Right lobe of liver (tissue), 6 donors: Measurements from ENCODE around the gene GUK1. TPM values are rescaled to one million over a fixed set of nuclear protein-coding genes. Genes with fewer than 3 reads are reported as not detected.

ENCODE experiments used
- ATAC-seq, 4 donors: fragments of 200-7000 bp; cut with Tn5 transposase; one replicate each; pipeline ENCODE4 v1.9.1; 2020; ENCODE audit warnings: mild to moderate bottlenecking in 4 of 4, moderate library complexity in 4 of 4
- DNase-seq, 3 donors: peaks; one replicate each; pipeline ENCODE4 v3.0.0-alpha.2; 2020
- H3K27ac ChIP-seq, 3 donors: fragments of 200-600 bp; one replicate each; pipeline ENCODE4 v1.8.0; 2022
- H3K27me3 ChIP-seq, 2 donors: fragments of 200-600 bp; one replicate each; pipeline ENCODE4 v1.8.0; 2022
- H3K36me3 ChIP-seq, 4 donors: fragments of 200-600 bp; sonication (generic) in 1 of 4; one replicate each; pipeline versions ENCODE4 v1.5.1 to v1.8.0; 2017 to 2022; ENCODE audit warnings: control low read depth in 1 of 4
- H3K4me1 ChIP-seq, 4 donors: fragments of 200-600 bp; sonication (generic) in 1 of 4; one replicate each; pipeline versions ENCODE4 v1.5.1 to v1.8.0; 2017 to 2022; ENCODE audit warnings: control low read depth in 1 of 4
- H3K4me3 ChIP-seq, 3 donors: fragments of 200-600 bp; one replicate each; pipeline ENCODE4 v1.8.0; 2022
- H3K9me3 ChIP-seq, 4 donors: fragments of 200-600 bp; sonication (generic) in 1 of 4; one replicate each; pipeline versions ENCODE4 v1.5.1 to v1.8.0; 2017 to 2022; ENCODE audit warnings: control low read depth in 1 of 4
- POLR2A ChIP-seq: fragments of 450-650 bp; IDR thresholded peaks from one replicate; pipeline ENCODE4 v1.6.1; 2017; ENCODE audit warnings: antibody characterized with exemption, mild to moderate bottlenecking
- WGBS: methylation state at CpG from one replicate; pipeline ENCODE4 v1.1.6; 2018; ENCODE audit warnings: low coverage, low lambda C conversion rate; ENCODE audit not compliant: insufficient coverage; ENCODE audit errors: missing lambda C conversion rate; 5-methylcytosine and 5-hydroxymethylcytosine counted together
- intact Hi-C, 2 donors: fragments of 100-400 bp; cut with DNase I; formaldehyde crosslinking; loops; one replicate each; pipeline versions ENCODE4 v1.11.2 to v1.14.1; 2022
- total RNA-seq, 6 experiments: library from RNA; depleted of rRNA in 2 of 6; stranded (reverse); fragments of >200 nt in 2 of 6; fragmentation: NEBNext Ultra II Directional in 3 of 6; extraction: Animal tissue kit (Norgen Biotek cat#: 25700) in 3 of 6; gene quantifications; one replicate each; pipeline versions ENCODE4 v1.1.0 to v1.2.4, GENCODE V29; 2016 to 2023
- TF ChIP-seq, protein P1 (sequence below), 4 donors: fragments of 200-600 bp in 3 of 4; fragments of 450-650 bp in 1 of 4; IDR thresholded peaks; one replicate each; pipeline versions ENCODE4 v1.5.1 to v1.8.0; 2016 to 2022; ENCODE audit warnings: antibody characterized with exemption in 4 of 4, mild to moderate bottlenecking in 2 of 4
- donor health status: DM: no; HTN: yes; CAD: no.
- donor health status: DM: no; HTN: no; CAD: no.
- donor health status: DM: no; HTN: no; CAD: no.
- donor health status: DM: no; HTN: yes; CAD: no.
- donor health status: DM: no; HTN: yes; CAD: no.

The GUK1 gene
- total RNA-seq, 6 experiments from 2014 or later, result 78.0 to 235 (median 108) TPM

DNA sequence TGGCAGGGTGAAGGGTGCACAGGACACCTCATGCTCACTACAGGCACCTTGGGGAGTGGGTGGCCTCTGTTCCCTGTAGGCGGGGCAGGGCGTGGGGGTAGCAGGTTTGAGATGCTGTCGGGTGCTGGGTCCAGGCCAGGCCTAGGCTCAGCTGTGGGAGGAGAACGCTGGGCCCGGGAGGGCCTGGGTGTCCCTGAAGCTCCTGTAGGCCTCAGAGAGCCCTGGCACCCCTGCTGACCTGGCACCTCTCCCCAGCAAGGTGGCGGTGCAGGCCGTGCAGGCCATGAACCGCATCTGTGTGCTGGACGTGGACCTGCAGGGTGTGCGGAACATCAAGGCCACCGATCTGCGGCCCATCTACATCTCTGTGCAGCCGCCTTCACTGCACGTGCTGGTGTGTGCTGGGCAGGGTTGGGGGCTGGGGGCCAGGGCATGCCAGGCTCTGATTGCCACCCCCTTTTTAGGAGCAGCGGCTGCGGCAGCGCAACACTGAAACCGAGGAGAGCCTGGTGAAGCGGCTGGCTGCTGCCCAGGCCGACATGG lies 7.1 kb downstream of the GUK1 start:
- Histone ChIP-seq H3K27ac (no peak overlapping the region), H3K36me3 (peaks cover 0 to 9% (median 4%) of the 10 kb centered on the region in 4 donors), H3K4me1 (peaks cover 0 to 8% (median 4%) of the 10 kb centered on the region in 4 donors), H3K4me3 (no peak overlapping the region), H3K27me3 (no peaks in the 10 kb centered on the region), H3K9me3 (no peaks in the 10 kb centered on the region)
- TF ChIP-seq, protein P1, sequence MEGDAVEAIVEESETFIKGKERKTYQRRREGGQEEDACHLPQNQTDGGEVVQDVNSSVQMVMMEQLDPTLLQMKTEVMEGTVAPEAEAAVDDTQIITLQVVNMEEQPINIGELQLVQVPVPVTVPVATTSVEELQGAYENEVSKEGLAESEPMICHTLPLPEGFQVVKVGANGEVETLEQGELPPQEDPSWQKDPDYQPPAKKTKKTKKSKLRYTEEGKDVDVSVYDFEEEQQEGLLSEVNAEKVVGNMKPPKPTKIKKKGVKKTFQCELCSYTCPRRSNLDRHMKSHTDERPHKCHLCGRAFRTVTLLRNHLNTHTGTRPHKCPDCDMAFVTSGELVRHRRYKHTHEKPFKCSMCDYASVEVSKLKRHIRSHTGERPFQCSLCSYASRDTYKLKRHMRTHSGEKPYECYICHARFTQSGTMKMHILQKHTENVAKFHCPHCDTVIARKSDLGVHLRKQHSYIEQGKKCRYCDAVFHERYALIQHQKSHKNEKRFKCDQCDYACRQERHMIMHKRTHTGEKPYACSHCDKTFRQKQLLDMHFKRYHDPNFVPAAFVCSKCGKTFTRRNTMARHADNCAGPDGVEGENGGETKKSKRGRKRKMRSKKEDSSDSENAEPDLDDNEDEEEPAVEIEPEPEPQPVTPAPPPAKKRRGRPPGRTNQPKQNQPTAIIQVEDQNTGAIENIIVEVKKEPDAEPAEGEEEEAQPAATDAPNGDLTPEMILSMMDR (IDR thresholded peaks at IDR 0.05), result no peak
- TF ChIP-seq POLR2A, result no peak
- WGBS, result 100% methylated on average over 3 of the region's 20 CpGs
- DNase-seq (no peak), ATAC-seq (no peak)
- intact Hi-C loops, result no loop called here

- peaks cover 0 to 3% (median under 1%) of the 10 kb centered on the region in 4 donors for H3K4me1 ChIP-seq
- no CpG with 5 or more reads among the region's 4 CpGs for WGBS
- DNase-seq, result no peak
- no peaks in the 10 kb centered on the region for H3K27me3 ChIP-seq
- no peak overlapping the region for H3K4me3 ChIP-seq
- TF ChIP-seq, protein P1 (IDR thresholded peaks at IDR 0.05), result no peak
- no peaks in the 10 kb centered on the region for H3K9me3 ChIP-seq
- intact Hi-C loops, result no loop called here
- ATAC-seq, result no peak
- H3K36me3 ChIP-seq, result peaks cover 0 to 9% (median 4%) of the 10 kb centered on the region in 4 donors
- no peak overlapping the region for H3K27ac ChIP-seq
Observed at GRCh38 chr1:228147768-228148167, 7.7 kb downstream of the GUK1 start.

DNA sequence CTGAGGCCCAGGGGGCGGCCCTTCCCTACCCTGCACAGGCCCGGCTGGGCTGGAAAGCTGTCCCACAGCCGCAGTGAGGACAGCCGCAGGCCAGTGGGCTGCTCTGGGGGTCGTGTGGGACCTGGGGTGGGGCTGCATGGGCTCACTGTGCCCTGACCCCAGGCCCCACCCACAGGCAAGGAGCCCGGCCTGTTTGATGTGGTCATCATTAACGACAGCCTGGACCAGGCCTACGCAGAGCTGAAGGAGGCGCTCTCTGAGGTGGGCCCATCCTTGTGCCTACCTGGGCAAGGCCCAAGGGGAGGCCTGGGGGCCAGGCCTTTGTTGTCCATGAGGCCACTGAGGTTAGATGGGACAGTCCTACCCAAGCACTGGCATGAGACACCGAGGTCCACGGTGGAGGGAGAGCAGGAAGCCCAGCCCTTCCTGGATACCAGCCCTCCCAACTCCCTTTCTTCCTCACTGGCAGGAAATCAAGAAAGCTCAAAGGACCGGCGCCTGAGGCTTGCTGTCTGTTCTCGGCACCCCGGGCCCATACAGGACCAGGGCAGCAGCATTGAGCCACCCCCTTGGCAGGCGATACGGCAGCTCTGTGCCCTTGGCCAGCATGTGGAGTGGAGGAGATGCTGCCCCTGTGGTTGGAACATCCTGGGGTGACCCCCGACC lies 8.2 kb downstream of the GUK1 start:
- H3K4me3 ChIP-seq, result no peak overlapping the region
- no peaks in the 10 kb centered on the region for H3K9me3 ChIP-seq
- no CpG with 5 or more reads among the region's 18 CpGs for WGBS
- peak in 1 of 3 donors; percentile 46 for DNase-seq
- intact Hi-C loops, result no loop called here
- no peaks in the 10 kb centered on the region for H3K4me1 ChIP-seq
- TF ChIP-seq, protein P1 (IDR thresholded peaks at IDR 0.05), result no peak
- no peak for TF ChIP-seq POLR2A
- H3K36me3 ChIP-seq, result peaks cover 0 to 9% (median 4%) of the 10 kb centered on the region in 4 donors
- H3K27ac ChIP-seq, result peak overlapping the region in 1 of 3 donors; percentile 22
- no peak for ATAC-seq
- H3K27me3 ChIP-seq, result no peaks in the 10 kb centered on the region

DNA sequence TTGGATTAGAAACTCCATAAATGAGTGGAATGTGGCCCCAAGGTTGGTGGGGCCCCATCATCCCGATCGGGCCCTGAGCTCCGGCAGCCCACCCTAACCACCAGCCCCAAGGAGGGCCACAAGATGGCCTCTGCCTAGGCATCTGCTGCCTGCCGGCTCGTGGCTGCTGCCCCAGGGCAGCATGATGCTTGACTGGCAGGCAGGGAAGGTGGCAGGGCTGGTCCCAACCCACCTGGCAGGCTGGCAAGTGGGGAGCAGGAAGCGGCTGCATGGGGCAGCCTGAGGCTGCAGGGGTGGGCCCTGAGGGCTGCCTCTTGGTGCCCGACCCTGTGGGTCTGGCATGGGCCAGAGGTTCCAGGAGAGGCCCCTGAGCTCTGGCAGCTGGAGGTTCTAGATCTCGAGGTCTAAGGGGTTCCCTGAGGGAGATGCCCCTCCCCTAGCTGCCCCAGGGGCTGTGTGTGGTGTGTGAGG lies 8.9 kb downstream of the GUK1 start:
- ATAC-seq, result no peak
- Histone ChIP-seq H3K36me3 (peaks cover 0 to 9% (median 4%) of the 10 kb centered on the region in 4 donors), H3K27ac (peak overlapping the region in 1 of 3 donors; percentile 22), H3K9me3 (no peaks in the 10 kb centered on the region), H3K4me3 (no peak overlapping the region), H3K4me1 (no peaks in the 10 kb centered on the region), H3K27me3 (no peaks in the 10 kb centered on the region)
- DNase-seq, result no peak
- no CpG with 5 or more reads among the region's 8 CpGs for WGBS
- TF ChIP-seq, protein P1 (IDR thresholded peaks at IDR 0.05), result no peak
- TF ChIP-seq POLR2A, result no peak
- intact Hi-C loops, result no loop called here
